H9 (cell line): ENCODE data around the gene MLPH. TPM values are rescaled to one million over a fixed set of nuclear protein-coding genes. Genes with fewer than 3 reads are reported as not detected.

ENCODE experiments used
- DNase-seq: peaks from one replicate; pipeline ENCODE4 v3.0.0-alpha.2; 2017
- H2AFZ ChIP-seq: one replicate; pipeline ENCODE4 v1.6.1; 2013; ENCODE audit warnings: mild to moderate bottlenecking, low read length, control low read depth, moderate library complexity
- H2AK5ac ChIP-seq: 2 replicates; pipeline ENCODE4 v1.6.1; 2013; ENCODE audit warnings: low read length, control low read depth, mixed read lengths; ENCODE audit not compliant: insufficient read length
- H2BK120ac ChIP-seq: one replicate; pipeline ENCODE4 v1.6.1; 2013; ENCODE audit warnings: low read depth, mild to moderate bottlenecking, low read length, control low read depth, inconsistent platforms; ENCODE audit not compliant: poor library complexity, severe bottlenecking
- H2BK12ac ChIP-seq: 2 replicates; pipeline ENCODE4 v1.6.1; 2013; ENCODE audit warnings: low read length, control low read depth, mixed read lengths, low read depth; ENCODE audit not compliant: insufficient read length
- H2BK15ac ChIP-seq: 2 replicates; pipeline ENCODE4 v1.6.1; 2013; ENCODE audit warnings: low read depth, low read length, control low read depth
- H2BK20ac ChIP-seq: one replicate; pipeline ENCODE4 v1.6.1; 2013; ENCODE audit warnings: low read depth, mild to moderate bottlenecking, low read length, control low read depth, inconsistent platforms; ENCODE audit not compliant: poor library complexity, severe bottlenecking
- H2BK5ac ChIP-seq: 2 replicates; pipeline ENCODE4 v1.6.1; 2013; ENCODE audit warnings: low read length, control low read depth, mixed read lengths; ENCODE audit not compliant: insufficient read length
- H3K14ac ChIP-seq: 2 replicates; pipeline ENCODE4 v1.6.1; 2013; ENCODE audit warnings: low read length, control low read depth; ENCODE audit not compliant: insufficient read depth
- H3K18ac ChIP-seq: 2 replicates; pipeline ENCODE4 v1.6.1; 2013; ENCODE audit warnings: low read depth, mild to moderate bottlenecking, mixed read lengths, low read length, control low read depth; ENCODE audit not compliant: insufficient read length
- H3K23ac ChIP-seq: 2 replicates; pipeline ENCODE4 v1.6.1; 2013; ENCODE audit warnings: low read length, control low read depth, mixed read lengths, low read depth; ENCODE audit not compliant: insufficient read length
- H3K23me2 ChIP-seq: 2 replicates; pipeline ENCODE4 v1.6.1; 2013; ENCODE audit warnings: low read depth, mild to moderate bottlenecking, mixed read lengths, low read length, control low read depth; ENCODE audit not compliant: insufficient read length, poor library complexity, severe bottlenecking
- H3K27ac ChIP-seq: 2 replicates; pipeline ENCODE4 v1.5.1; 2013; ENCODE audit warnings: low read length, control low read depth, mixed read lengths, low read depth; ENCODE audit not compliant: insufficient read length
- H3K27me3 ChIP-seq: 2 replicates; pipeline ENCODE4 v1.6.1; 2013; ENCODE audit warnings: low read length, control low read depth, inconsistent platforms; ENCODE audit not compliant: insufficient read depth
- H3K4ac ChIP-seq: 2 replicates; pipeline ENCODE4 v1.6.1; 2013; ENCODE audit warnings: low read depth, mild to moderate bottlenecking, control low read depth, inconsistent platforms, low read length, moderate library complexity
- H3K4me1 ChIP-seq: 2 replicates; pipeline ENCODE4 v1.6.1; 2013; ENCODE audit warnings: low read length, control low read depth, inconsistent platforms; ENCODE audit not compliant: insufficient read depth
- H3K4me2 ChIP-seq: 2 replicates; pipeline ENCODE4 v1.6.1; 2013; ENCODE audit warnings: low read length, control low read depth, mixed read lengths; ENCODE audit not compliant: insufficient read length, insufficient read depth
- H3K56ac ChIP-seq: 2 replicates; pipeline ENCODE4 v1.6.1; 2013; ENCODE audit warnings: low read depth, mild to moderate bottlenecking, mixed read lengths, low read length, control low read depth; ENCODE audit not compliant: insufficient read length
- H3K79me1 ChIP-seq: 2 replicates; pipeline ENCODE4 v1.6.1; 2013; ENCODE audit warnings: low read depth, mild to moderate bottlenecking, moderate library complexity, low read length, control low read depth, inconsistent platforms; ENCODE audit not compliant: insufficient read depth, poor library complexity, severe bottlenecking
- H3K79me2 ChIP-seq: 2 replicates; pipeline ENCODE4 v1.6.1; 2013; ENCODE audit warnings: low read length, control low read depth, inconsistent platforms; ENCODE audit not compliant: insufficient read depth
- H3K9ac ChIP-seq: 2 replicates; pipeline ENCODE4 v1.6.1; 2013; ENCODE audit warnings: low read length, control low read depth, mixed read lengths; ENCODE audit not compliant: insufficient read length; ENCODE audit errors: extremely low read depth
- H3K9me3 ChIP-seq: one replicate; pipeline ENCODE4 v1.6.1; 2013; ENCODE audit warnings: low read depth, low read length, inconsistent platforms; ENCODE audit not compliant: control insufficient read depth
- H3T11ph ChIP-seq: one replicate; pipeline ENCODE4 v1.6.1; 2013; ENCODE audit warnings: mild to moderate bottlenecking, low read length, control low read depth, inconsistent platforms
- H4K20me1 ChIP-seq: one replicate; pipeline ENCODE4 v1.6.1; 2013; ENCODE audit not compliant: control insufficient read depth, insufficient read length, insufficient read depth
- H4K5ac ChIP-seq: 2 replicates; pipeline ENCODE4 v1.6.1; 2013; ENCODE audit warnings: low read depth, mild to moderate bottlenecking, mixed read lengths, low read length, control low read depth; ENCODE audit not compliant: insufficient read length
- H4K8ac ChIP-seq: replicated peaks from 2 replicates; pipeline ENCODE4 v1.6.1; 2013; ENCODE audit warnings: low read length, control low read depth, mixed read lengths, low read depth; ENCODE audit not compliant: insufficient read length
- H4K91ac ChIP-seq: 2 replicates; pipeline ENCODE4 v1.6.1; 2013; ENCODE audit warnings: low read depth, mild to moderate bottlenecking, moderate library complexity, mixed read lengths, low read length, control low read depth; ENCODE audit not compliant: insufficient read length
- H3K27ac Mint-ChIP-seq, 3 experiments: 2 replicates in 2 of 3; 3 replicates in 1 of 3; pipeline ENCODE4 v1.8.0; 2020 to 2021; ENCODE audit warnings: mixed read lengths in 3 of 3, mild to moderate bottlenecking in 1 of 3, moderate library complexity in 1 of 3
- H3K27me3 Mint-ChIP-seq: 2 replicates; pipeline ENCODE4 v1.8.0; 2021; ENCODE audit warnings: low read depth, mild to moderate bottlenecking, moderate library complexity, mixed read lengths
- H3K36me3 Mint-ChIP-seq, 3 experiments: 2 replicates in 2 of 3; 3 replicates in 1 of 3; pipeline ENCODE4 v1.8.0; 2020 to 2021; ENCODE audit warnings: low read depth in 3 of 3, mixed read lengths in 3 of 3; ENCODE audit not compliant: insufficient read depth in 1 of 3
- H3K4me1 Mint-ChIP-seq, 2 experiments: 2 replicates each; pipeline ENCODE4 v1.8.0; 2020; ENCODE audit warnings: mixed read lengths in 2 of 2
- H3K4me3 Mint-ChIP-seq, 2 experiments: 2 replicates in 1 of 2; 3 replicates in 1 of 2; pipeline ENCODE4 v1.8.0; 2020 to 2021; ENCODE audit warnings: mild to moderate bottlenecking in 2 of 2, mixed read lengths in 2 of 2, moderate library complexity in 1 of 2
- H3K9me3 Mint-ChIP-seq, 2 experiments: 2 replicates in 1 of 2; 3 replicates in 1 of 2; pipeline ENCODE4 v1.8.0; 2020; ENCODE audit warnings: mild to moderate bottlenecking in 2 of 2, mixed read lengths in 2 of 2, moderate library complexity in 1 of 2
- WGBS: extraction: QIAGEN DNeasy Blood & Tissue Kit; methylation state at CpG from one replicate; pipeline ENCODE4 v1.1.7; 2013; ENCODE audit warnings: missing lambda C conversion rate, low lambda C conversion rate, mixed read lengths; ENCODE audit not compliant: insufficient read length; ENCODE audit errors: extremely low coverage; 5-methylcytosine and 5-hydroxymethylcytosine counted together
- total RNA-seq: library from RNA; stranded (reverse); gene quantifications from 2 replicates; pipeline ENCODE4 v1.2.1, GENCODE V29; 2021
- TF ChIP-seq, protein P1 (sequence below): fragments of 200-600 bp; sonication (generic); conservative IDR thresholded peaks from 3 replicates; pipeline ENCODE4 v1.8.0; 2021; ENCODE audit warnings: antibody characterized with exemption, mild to moderate bottlenecking

Gene MLPH
- total RNA-seq, 1 experiment from 2014 or later = 3.4 TPM

DNA sequence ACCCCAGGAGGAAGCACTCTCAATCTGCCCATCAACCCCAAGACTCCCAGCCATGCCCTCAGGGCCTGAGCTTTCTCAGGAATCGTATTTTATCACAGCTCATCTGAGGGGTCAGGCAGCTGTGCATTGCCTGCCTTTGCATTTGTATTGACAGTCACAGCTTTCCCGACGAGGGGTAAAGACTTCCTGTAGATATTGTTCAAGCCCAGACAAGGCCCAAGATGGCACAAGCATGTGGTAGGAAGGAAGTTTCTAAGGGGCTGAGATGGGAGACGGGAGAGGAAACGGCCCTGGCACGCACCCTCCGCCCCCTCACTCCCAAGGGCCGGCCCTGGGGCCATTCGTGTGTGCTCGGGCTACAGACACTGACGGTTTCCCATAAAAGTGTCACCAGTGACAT lies 45.1 kb downstream of the MLPH start:
- no peak overlapping the region for H2BK15ac ChIP-seq
- no peak overlapping the region for H3K27ac ChIP-seq
- Mint-ChIP-seq H3K36me3 (no peaks in the 10 kb centered on the region; a peak in 2 of 7 replicates), H3K4me3 (no peak overlapping the region), H3K4me1 (peaks cover 6 to 10% of the 10 kb centered on the region in 2 experiments), H3K9me3 (no peaks in the 10 kb centered on the region; a peak in 1 of 5 replicates), H3K27ac (no peak overlapping the region), H3K27me3 (peaks cover 24% of the 10 kb centered on the region)
- H2BK120ac ChIP-seq = no peak overlapping the region
- H3K4me1 ChIP-seq = no peaks in the 10 kb centered on the region
- H3K9ac ChIP-seq = no peak overlapping the region
- no peak overlapping the region for H4K5ac ChIP-seq
- no peak overlapping the region for H2BK12ac ChIP-seq
- H2BK5ac ChIP-seq = no peak overlapping the region
- no peak for DNase-seq
- H3K56ac ChIP-seq = no peak overlapping the region
- no peak overlapping the region for H4K91ac ChIP-seq
- H3K27me3 ChIP-seq = no peaks in the 10 kb centered on the region
- no peak overlapping the region for H3K14ac ChIP-seq
- H3K9me3 ChIP-seq = no peaks in the 10 kb centered on the region
- H3K79me1 ChIP-seq = no peaks in the 10 kb centered on the region
- H4K20me1 ChIP-seq = no peaks in the 10 kb centered on the region
- H3T11ph ChIP-seq = no peak overlapping the region
- no peak overlapping the region for H2BK20ac ChIP-seq
- WGBS = no CpG with 5 or more reads among the region's 11 CpGs
- no peak overlapping the region for H4K8ac ChIP-seq
- H3K4me2 ChIP-seq = no peak overlapping the region
- TF ChIP-seq, protein P1, sequence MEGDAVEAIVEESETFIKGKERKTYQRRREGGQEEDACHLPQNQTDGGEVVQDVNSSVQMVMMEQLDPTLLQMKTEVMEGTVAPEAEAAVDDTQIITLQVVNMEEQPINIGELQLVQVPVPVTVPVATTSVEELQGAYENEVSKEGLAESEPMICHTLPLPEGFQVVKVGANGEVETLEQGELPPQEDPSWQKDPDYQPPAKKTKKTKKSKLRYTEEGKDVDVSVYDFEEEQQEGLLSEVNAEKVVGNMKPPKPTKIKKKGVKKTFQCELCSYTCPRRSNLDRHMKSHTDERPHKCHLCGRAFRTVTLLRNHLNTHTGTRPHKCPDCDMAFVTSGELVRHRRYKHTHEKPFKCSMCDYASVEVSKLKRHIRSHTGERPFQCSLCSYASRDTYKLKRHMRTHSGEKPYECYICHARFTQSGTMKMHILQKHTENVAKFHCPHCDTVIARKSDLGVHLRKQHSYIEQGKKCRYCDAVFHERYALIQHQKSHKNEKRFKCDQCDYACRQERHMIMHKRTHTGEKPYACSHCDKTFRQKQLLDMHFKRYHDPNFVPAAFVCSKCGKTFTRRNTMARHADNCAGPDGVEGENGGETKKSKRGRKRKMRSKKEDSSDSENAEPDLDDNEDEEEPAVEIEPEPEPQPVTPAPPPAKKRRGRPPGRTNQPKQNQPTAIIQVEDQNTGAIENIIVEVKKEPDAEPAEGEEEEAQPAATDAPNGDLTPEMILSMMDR = no peak
- no peak overlapping the region for H2AK5ac ChIP-seq
- H3K18ac ChIP-seq = no peak overlapping the region
- no peak overlapping the region for H3K23ac ChIP-seq
- no peak overlapping the region for H3K4ac ChIP-seq
- peaks cover 2% of the 10 kb centered on the region for H3K23me2 ChIP-seq
- no peak overlapping the region for H2AFZ ChIP-seq
- H3K79me2 ChIP-seq = no peaks in the 10 kb centered on the region
